Measurements from ENCODE around the gene LDLRAD4.

The LDLRAD4 gene

DNA sequence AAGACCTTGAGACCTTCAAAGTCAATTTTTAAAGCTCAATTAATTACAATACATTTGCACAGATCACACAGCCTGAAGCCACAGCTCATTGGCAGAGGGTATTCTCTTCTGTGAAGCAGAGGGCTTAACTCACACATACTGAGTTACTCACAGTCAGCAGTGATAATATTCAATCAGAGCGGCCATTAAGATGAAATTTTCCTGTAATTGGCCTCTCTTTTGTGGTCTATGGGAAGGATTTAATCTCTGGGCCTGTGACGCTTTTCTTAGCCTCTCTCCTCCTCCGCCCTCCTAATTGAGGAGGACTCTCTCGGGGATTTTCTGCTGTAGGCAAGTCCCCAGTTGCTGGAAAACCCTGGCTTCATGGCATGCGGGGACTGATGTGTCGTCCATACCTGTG lies 12.3 kb upstream of the LDLRAD4 start:
- no peak for DNase-seq

DNA sequence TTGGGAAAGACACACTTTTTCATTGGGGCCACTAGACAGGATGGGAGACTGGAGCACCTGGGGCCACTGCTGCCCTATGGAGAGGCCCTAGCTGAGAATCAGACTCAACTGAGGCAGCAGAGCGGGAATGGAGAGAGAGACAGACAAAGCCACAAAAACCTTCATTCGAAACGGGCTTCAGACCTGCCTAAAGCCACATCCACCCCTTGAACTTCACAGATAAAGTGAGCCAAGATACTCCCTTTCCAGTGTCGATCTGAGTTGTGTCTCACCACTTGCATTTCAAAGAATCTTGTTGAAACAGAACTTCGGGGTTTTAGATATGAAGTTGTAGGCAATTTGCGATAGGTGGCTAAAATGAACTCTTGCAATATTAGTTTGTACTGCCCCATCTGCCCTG lies 11.3 kb upstream of the LDLRAD4 start:
- DNase-seq, result no peak

DNA sequence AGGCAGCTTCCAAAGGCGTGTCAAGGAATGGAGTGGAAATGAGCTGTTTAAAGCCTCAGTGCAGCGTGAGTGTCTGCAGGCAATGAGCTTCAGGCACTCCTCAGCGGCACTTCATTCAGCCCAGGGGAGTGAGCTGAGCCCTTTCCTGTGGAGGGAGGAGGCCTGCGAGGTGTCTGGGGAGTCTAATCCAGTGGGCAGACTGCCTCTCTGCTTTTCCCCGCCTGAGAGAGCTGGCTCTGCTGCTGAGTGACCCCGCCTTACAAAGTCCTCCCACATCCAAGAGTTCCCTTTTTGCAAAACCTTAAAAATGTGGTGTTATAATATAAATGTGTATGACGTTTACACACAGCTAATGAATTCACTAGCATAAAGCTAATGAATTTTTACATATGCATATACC lies 7.0 kb upstream of the LDLRAD4 start:
- DNase-seq, result no peak

DNA sequence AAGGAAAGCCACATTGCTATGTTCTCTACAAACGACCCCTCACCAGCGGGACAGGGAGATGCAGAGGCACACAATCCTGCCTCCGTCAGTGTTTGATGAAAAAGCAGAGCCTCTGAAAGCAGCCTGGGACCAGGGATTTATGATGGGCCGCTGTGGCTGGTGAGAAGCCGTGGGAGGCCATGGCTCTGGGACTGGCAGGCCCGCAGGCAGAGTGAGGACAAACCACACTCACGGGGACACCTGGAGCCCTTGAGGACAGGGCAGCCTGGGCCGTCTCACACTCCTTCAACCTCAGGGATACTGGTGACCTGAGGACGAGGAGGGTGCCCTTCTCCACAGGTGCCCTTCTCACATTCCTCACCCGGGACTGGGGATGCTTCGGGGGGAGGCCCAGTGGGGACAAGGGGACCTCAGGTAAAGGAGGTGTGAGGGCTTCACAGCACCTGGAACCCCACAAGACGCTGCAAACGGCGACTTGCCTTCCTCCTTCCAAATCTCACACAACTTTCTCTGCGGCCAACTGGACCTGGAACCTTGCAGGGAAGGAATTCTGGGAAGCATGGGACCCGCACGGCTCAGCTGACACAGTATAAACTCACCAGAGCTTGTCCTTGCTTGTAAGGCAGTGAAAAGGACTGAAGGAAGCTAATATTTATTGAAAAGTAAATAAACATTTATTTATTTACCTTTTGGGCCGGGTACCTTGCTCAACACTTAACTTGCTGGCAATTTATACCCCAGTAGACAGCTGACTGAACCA lies 5.3 kb upstream of the LDLRAD4 start:
- DNase-seq, result no peak

DNA sequence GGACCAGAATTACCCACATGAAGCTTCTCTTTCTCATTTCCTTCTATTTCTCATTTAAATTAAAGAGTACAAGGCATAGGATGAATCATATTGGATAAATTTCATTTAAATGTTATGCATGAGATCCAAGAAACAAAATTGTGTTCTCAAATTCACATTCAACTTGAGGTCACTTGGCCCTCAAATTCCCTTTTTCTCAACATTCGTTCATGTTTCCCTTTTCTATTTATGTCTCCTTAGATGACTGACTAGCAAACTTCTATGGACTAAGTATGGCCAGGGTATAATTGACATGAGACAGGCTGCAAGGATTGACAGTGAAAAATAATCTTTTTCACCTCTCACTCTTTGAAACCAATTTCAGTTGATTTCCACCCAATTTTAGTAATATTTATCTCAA lies 4.0 kb upstream of the LDLRAD4 start:
- DNase-seq, result no peak

DNA sequence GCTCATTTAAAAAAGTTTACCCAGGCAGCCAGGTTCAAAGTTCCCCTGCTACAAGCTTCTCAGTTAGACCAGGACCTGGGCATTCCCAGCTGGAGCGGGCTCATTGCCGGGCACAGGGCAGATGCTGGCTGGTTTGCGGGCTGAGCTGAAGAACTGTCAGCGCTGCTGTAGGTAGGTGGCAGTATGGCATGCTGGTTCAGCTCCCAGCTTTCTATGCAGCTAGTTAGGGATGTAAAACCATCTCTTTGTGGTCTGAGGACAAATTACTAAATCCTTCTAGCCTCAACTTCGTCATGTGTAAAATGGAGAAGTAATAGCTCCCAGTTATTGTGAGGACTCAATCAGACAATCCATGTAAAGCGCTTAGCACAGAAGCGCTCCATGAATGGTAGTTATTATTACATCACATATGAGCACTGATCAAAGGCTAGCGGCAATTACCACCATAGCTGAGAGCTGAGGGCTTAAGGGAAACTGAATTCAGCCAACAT lies 2.4 kb upstream of the LDLRAD4 start:
- DNase-seq, result peak; percentile 31

DNA sequence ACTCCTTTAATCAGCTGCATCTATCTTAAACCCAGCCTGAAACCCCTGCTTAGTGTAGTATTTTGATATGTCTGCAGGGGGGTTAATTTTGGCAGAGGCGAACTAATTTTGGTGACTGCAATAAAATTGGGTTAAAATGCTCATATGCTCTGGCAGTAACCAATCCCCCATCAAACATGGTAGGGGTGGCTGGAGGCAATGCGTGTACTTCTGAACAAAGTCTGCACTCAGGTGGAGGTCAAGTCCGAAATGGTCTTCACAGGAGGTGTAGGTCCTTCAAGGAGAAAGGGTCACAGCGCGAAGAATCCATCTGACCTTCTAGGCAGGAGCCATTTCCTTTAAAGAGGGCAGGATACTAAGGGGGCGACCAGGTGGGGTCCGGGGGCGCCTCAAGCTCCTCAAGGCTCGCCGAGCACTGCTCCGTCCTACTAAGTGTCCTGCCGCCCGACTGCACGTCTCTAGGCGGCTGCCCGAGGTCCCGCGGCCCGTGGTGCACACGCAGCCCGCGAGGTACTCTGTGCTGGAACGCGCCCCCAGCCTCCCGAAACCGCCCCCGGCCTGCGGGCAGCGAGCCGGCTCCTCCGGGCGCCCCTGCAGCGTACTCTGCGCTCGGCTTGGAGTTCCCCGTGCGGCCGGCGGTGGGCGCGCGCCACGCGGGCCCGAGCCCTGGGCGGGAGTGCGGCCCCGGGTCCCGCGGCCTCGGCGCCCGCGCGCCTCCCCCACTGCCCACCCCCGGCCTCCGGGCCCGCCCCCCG lies 1.7 kb upstream of the LDLRAD4 start:
- DNase-seq, result no peak

DNA sequence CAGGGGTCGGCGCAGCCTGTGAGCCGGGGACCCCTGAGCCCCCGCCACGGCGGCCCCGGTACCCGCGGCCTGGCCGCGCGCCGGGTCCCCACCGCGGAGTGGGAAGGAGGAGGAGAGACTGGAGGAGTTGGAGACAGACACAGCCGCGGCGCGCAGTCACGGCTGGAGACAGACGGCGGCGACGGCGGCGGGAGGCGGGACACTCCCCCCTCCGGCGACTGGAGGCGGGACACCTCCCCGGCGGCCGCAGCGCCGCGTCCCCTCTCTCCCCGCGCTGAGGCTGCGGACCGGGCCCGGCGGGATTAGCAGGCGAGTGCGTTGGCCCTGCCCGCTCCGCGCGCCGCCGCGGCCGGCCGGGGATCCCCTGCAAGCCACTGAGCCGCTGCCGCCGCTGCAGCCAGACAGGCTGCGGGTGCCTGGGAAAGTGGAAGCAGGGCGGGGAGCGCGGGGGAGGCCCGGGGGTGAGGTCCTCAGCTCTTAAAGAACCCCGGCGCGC lies 1.0 kb upstream of the LDLRAD4 start:
- DNase-seq, result no peak

DNA sequence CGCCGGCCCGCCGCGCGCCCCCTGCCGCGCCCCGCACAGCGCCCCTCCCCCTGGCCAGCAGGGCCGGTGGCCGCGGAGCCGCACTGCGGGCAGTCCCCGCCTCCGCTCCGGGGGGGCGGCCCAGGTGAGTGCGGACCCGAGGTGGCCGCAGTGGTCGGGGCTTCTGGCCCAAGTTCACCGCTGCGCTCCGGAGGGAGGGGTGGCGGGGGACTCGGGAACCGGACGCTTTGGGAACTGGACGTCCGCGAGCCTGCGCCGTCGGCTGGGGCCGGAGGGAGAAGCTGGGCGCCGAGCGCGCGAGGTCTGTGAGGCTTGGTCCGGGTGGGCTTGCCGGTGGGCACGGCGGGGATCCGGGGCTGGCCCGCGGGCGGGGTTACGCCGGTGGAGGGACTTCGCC lies 591 bp upstream of the LDLRAD4 start:
- DNase-seq, result no peak

DNA sequence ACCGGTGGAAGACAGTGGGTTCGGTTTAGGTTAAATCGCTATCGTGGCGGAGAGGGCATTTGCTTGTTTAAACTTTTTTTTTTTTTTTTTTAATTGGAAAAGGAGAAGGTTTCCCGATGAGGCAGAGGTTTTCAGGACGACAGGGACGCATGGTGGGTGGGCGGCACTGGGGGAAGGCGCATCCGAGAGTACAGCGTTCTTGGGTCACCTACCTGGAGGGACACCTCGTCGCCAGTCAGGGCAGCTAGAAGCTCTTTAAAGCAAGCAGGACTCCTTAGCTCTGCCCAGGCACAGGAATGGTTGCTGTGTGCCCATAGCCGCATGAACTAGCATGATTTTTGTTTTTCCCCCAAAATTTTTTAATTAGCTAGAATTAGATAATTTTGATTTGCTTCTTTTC lies 437 bp downstream of the LDLRAD4 start:
- no peak for DNase-seq

DNA sequence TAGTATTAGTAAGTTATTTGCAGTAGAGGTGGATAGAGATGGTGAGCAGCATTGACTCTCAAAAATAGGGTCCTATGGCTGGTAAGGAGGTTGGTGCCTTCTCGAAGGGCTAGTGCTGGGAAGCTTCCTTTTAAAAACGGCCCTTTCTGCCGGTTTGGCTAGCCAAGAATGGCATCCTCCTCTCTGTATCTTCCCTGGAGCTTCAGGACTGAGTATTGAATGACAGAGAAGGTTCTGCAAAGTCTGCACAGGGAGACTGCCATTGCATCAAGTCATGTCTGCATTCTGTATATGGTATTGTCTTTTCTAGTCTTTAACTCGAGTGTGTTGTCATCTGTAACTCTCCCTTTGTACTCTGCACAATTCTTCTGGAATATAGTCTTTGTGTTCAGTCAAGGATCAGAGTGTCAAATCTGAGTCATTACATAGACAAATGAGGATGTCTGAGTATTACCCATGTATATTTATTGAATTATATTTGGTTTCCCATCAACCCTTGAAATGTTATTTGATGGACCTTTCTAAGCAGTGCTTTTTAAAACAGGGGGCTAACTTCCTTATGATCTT lies 1.1 kb downstream of the LDLRAD4 start:
- DNase-seq, result no peak

DNA sequence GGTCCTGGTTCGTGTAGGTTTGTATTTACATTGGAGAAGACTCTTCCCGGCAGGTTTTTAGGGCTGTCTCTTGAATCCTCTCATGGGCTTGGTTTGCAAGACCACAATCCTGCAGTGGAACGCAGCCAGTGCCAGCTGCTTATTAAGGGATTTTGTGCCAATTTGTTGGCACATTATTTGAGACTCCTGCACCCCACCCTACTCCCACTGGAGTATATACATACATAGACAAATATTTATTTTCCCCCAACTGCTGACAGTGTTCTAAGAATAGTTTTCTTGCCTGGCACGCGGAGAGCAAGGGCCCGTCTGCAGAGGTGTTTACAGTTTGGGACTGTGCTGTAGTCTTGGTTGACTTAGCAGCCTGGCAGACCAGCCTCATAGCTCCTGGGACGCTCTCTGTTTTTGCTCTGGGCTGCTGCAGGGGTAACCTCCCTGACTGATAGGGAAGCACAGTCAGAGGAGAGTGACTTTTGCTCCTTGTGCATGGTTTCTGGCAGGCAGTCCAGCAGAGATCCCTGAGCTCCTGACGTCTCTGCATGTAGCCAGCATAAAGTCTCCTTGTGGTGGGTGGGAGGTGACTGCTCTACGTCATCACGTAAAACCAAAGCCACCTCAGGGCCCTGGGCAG lies 1.9 kb downstream of the LDLRAD4 start:
- no peak for DNase-seq

DNA sequence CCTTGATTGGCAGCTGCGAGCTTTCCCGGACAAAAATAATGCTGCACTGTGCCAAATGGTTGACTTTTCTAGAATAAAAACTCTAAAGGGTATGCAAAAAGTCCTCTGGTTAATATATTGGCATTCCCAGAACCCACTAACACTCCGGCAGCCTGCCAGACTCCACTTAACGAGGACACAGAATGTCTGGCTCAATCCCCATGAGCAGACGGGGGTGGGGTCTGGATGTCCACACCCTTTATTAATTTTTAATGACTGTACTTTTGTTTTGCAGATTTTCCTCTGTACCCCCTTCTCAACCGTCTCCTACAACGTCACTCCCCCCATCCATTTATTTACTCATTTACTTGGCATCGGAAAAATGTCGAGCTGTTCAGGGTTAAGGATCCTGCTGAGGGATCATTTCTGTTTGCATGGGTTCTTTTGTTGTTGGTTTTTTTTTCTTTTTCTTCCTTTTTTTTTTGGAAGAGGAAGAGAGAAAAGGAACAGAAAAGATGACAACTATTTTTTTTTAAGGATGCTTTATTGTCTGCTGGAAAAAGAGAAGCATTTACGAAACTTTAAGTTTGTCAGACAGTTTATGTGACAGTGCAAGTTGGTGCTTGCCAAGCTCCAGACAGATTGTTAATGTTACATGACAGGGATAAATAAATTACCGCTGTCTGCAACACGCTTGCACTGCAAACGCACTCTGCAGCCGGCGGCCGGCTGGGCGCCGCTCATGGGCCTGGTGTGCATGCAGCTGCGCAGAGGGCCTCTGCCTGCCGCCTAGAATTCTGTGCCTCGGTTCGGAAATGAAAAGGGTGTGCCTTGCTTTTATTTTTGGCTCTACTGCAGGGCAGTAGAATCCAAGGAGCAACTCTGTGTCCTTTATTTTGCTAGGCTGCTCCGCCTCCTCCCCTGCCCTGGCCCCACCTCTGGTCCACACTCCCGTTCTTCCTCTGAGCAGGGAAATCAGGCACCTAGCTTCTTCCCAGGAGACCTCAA lies 3.6 kb downstream of the LDLRAD4 start:
- DNase-seq, result no peak

DNA sequence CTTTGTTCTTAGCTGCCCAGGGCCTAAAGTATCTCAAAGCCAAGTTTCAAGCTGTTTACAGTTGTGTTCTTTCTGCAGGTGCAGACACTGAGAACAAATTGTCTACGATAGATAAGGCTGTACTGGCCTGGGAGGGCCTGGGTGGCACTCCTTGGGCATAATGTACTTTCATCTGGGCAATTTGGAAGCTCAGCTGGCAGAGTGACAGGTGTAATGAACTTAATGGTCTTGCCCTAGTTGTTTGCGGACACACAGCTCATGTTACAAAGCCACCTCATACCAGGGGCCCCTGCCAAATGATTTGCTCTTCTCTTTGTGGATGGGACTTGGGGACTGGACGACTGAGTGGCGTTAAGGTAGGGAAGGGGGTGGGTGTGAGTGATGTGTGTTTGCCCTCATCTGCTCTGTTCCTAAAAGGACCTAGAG lies 4.3 kb downstream of the LDLRAD4 start:
- DNase-seq, result no peak

DNA sequence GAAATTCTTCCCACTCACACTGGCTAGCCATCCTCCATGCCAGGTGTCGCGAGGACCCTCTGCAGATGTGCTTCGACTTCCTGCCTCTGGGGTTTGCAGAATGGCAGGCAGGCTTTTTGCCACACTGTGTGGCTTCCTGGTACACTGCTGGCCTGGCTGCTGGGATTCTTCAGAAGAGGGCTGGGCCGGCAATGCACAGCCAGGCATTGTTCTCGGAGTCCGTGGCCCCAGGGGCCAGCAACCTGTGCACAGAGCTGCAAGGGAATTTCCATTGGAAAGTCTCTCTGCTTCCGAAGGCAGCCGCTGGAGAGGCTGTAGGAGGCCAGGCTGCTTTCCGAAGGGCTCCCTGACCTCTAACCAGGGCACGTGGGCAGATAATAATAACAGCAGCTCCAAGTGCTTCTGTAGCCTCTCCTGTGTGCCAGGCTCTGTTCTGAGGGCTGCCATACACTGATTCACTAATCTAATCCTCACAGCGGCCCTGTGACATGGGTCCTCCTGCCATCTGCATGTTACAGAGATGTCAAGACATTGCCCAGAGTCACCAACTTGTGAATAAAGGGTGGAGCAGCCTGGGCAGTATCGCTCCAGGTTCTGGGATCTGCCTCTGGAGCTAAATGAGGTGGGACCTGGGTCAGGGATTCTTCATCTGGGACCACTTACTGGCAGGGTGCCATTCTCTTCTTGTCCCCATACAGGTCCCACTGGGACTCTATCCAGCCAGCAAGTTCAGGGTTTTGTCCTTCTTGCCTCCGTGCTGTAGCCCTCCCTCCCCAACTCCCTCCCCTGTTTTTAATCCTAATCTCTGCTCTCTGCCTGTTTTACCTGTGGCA lies 5.0 kb downstream of the LDLRAD4 start:
- DNase-seq, result no peak

DNA sequence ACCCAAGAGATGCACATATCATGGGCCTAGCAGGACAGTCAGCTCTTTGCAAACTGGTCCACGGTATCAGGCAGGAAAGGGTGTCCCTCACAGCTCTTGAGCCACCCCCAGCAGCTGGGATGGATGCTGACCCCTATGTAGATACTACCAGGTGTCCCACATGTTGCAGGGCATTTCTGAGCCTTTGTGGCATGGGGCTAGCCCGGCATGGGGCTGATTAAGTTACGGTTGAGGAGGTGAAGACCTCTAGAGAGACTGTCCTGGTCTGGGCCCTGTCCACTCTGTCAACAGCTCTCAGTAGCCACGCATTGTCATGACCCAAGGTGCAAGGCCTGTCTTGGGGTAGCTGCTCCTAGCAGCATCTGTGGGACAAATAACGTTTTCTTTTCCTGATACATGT lies 6.7 kb downstream of the LDLRAD4 start:
- DNase-seq, result no peak

DNA sequence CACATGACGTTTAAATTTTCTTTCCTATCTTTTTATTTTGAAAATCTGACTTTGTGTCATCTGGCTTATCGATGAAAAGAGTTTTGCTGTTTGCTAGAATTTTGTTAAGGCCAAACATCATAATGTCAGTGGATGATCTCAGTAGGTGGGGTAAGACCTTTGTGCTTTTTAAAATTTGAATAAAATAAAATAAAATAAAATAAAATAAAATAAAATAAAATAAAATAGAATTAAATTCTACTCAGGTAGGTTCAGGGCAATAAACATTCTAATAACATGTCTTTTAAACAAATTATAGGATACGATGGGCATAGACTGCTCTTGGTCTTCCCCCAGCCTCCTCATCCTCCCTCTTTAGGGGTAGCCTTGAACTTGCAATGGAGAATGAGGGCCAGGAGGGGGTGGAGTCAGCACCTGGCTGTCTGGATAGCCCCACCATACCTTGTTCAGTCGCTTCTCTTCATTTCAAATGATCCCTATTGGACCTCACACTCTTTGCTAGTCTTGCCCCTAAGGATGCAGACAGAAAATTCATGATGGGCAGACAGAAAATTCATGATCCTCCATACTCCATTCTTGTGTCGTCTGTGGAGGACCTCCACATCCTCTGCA lies 8.1 kb downstream of the LDLRAD4 start:
- no peak for DNase-seq

DNA sequence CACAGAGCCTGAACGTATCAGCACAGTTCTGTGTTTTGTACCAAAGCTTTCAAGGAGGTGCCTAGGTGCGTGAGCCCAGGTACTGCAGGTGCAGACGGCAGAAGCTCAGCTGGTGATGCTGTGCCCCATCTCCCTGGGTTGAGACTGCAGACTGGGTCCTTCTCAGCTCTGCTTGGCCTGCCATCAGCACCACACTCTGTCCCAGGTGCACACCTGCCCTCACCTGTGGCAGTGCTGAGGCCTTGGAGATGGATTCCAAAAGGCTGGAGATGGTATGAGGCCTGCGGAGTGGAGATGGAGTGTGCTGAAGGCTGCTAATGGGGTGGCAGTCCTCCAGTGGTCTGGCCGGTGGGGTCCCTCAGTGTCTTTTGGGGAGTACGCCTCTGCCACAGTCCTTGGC lies 9.3 kb downstream of the LDLRAD4 start:
- DNase-seq, result no peak

DNA sequence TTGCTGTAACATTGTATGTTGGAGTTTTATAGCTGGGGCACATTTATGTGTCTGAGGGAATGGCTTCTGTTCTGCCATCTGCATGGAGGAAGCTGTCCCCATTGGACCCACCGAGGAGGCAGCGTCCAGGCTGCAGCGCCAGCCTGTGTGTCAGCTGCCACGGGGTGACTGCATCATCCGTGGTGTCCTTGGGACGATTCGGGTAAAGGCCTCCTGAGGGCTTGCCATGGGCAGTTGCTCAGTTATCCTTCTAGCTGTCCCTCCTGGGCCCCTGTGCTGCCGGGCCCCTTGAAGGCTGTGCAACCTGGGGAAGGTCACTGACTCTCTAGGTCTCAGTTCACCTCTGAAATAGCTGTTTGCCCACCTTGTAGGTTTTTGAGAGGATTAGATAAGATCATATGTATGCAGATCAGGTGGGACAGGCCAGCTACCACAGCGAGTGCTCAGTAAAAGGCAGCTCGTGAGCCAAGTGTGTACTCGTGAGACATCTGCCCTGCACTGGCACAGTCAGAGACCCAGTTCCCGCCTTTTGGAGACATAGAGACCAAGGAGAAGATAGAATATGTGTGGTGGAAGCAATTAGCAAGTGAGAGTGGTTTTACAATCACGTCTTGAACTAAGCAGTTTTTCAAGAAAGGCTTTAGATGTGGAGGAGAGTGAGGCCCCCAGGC lies 10.6 kb downstream of the LDLRAD4 start:
- no peak for DNase-seq

DNA sequence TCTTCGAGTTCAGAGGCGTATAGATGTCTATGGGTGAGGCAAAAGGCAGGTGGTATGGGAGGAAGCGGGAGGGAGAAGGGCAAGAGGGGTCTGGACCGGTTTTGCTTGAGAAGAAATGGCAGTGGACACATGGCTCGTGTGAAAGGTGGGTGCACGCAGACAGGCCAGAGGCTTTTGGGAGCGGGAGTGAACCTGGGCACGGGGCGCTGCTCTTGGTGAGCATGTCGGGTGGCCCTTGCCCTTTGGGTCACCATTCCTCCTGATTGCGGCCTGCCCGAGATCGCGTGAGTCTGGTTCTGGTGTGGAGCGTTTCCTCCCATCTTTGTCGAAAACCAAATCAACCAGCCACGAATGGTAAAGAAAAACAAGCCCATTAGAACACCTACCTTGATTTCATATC lies 12.6 kb downstream of the LDLRAD4 start:
- no peak for DNase-seq
